HepG2 (cell line): ENCODE measurements around the gene RIPOR1. TPM values are rescaled to one million over a fixed set of nuclear protein-coding genes. Genes with fewer than 3 reads are reported as not detected.

ENCODE experiments used
- CCAR2 ChIP-seq: fragments of 200-400 bp; formaldehyde crosslinking; optimal IDR thresholded peaks from 2 replicates; pipeline ENCODE3; 2018; ENCODE audit warnings: low read depth, mild to moderate bottlenecking, low read length, moderate library complexity
- FOXK2 ChIP-seq: fragments of 450-650 bp; IDR thresholded peaks from 2 replicates; pipeline ENCODE4 v1.6.1; 2016
- KAT8 ChIP-seq: IDR thresholded peaks from 2 replicates; pipeline ENCODE4 v1.6.1; 2016; ENCODE audit warnings: missing genetic modification reagents, missing compliant biosample characterization
- KDM1A ChIP-seq: IDR thresholded peaks from 2 replicates; pipeline ENCODE4 v1.6.1; 2016; ENCODE audit warnings: missing compliant biosample characterization
- NFIB ChIP-seq: sonication (generic); formaldehyde crosslinking; IDR thresholded peaks from 2 replicates; pipeline ENCODE4 v1.9.0; 2021; ENCODE audit warnings: missing genetic modification reagents, mild to moderate bottlenecking, borderline replicate concordance
- PITX1 ChIP-seq: sonication (generic); formaldehyde crosslinking; IDR thresholded peaks from 2 replicates; pipeline ENCODE4 v1.5.1; 2020; ENCODE audit warnings: mild to moderate bottlenecking, missing genetic modification reagents
- ZNF138 ChIP-seq: sonication (generic); formaldehyde crosslinking; IDR thresholded peaks from 2 replicates; pipeline ENCODE4 v1.5.0; 2020; ENCODE audit warnings: mild to moderate bottlenecking, low read depth, missing genetic modification reagents
- ZNF564 ChIP-seq: sonication (generic); formaldehyde crosslinking; IDR thresholded peaks from 2 replicates; pipeline ENCODE4 v1.8.1; 2023; ENCODE audit warnings: mild to moderate bottlenecking, missing genetic modification reagents
- polyA plus RNA-seq, 8 experiments: library from polyadenylated mRNA; depleted of rRNA in 3 of 8; stranded (reverse) in 7 of 8; unstranded in 1 of 8; fragments of >200 nt; fragmentation: Illumina TruSeq in 4 of 8; extraction: Trizol in 4 of 8; gene quantifications; 2 replicates each; pipeline versions ENCODE4 v1.2.1 to v1.2.3, GENCODE V29; 2011 to 2016; ENCODE audit warnings: low read depth in 4 of 8, missing spikeins in 1 of 8, mixed read lengths in 1 of 8; ENCODE audit not compliant: insufficient read depth in 1 of 8
- total RNA-seq, 5 experiments: library from RNA; depleted of rRNA; stranded (reverse); fragments of >200 nt; fragmentation: Illumina TruSeq; extraction: Trizol; gene quantifications; 2 replicates each; pipeline ENCODE4 v1.2.3, GENCODE V29; 2016; ENCODE audit warnings: low read depth in 1 of 5
- TF ChIP-seq, protein P1 (sequence below): sonication (generic); formaldehyde crosslinking; IDR thresholded peaks from 2 replicates; pipeline ENCODE4 v1.8.1; 2023; ENCODE audit warnings: mild to moderate bottlenecking, inconsistent platforms, moderate library complexity, missing genetic modification reagents, borderline replicate concordance
- TF ChIP-seq, protein P2 (sequence below): sonication (generic); formaldehyde crosslinking; IDR thresholded peaks from 2 replicates; pipeline ENCODE4 v1.8.1; 2023; ENCODE audit warnings: missing genetic modification reagents, inconsistent platforms, borderline replicate concordance
- TF ChIP-seq, protein P3 (sequence below): sonication (generic); formaldehyde crosslinking; IDR thresholded peaks from 2 replicates; pipeline ENCODE4 v1.4.0; 2020; ENCODE audit warnings: missing genetic modification reagents
- TF ChIP-seq, protein P4 (sequence below): sonication (generic); formaldehyde crosslinking; IDR thresholded peaks from 2 replicates; pipeline ENCODE4 v1.4.0; 2020; ENCODE audit warnings: missing genetic modification reagents, borderline replicate concordance

The RIPOR1 gene
- total and polyA plus RNA-seq, 2 of the 13 experiments (the other 11 are each of a cell fraction or from before 2014, with no cell fraction given): 4.6 to 8.1 TPM

DNA sequence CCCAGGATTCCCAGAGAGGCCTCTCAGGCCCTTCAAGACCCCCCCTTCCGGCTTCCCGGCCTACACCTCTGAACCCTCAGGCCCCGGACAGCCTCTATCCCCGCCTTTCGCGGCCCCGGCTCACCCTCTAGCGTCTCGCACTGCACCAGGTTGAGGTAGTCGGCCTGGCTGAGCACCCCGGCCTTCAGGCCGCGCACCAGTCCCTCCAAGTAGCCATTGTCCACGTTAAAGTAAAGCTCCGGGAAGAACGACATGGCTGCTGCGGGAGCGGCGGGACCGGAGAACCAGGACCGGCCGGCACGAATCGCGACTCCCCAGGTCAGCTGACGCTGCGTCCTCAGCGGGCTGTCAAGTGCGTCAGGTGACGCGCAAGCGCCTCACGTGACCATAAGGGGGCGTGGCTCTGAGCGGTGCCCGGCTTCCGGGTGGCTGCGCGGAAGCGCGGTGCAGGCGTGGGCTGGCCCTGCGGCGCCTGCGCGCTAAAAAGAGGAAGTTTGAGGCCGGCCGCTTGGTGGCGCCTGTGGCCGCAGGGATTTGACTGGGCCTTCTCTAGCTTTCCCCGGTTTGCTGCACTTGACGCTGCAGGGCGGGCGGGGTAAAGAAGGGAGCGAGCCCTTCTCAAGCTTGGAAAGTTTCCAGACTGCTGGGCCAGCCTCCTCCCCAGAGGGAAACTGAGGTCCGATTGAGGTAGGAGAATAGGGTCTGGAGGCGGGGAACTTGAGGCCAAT is 47.6 kb upstream of the RIPOR1 start, which contains the start of gene ATP6V0D1 (continued):
- TF ChIP-seq CCAR2: peak; percentile 88
- TF ChIP-seq, protein P1, sequence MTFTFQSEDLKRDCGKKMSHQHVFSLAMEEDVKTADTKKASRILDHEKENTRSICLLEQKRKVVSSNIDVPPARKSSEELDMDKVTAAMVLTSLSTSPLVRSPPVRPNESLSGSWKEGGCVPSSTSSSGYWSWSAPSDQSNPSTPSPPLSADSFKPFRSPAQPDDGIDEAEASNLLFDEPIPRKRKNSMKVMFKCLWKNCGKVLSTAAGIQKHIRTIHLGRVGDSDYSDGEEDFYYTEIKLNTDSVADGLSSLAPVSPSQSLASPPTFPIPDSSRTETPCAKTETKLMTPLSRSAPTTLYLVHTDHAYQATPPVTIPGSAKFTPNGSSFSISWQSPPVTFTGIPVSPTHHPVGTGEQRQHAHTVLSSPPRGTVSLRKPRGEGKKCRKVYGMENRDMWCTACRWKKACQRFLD (CRISPR knock-in tag): peak; percentile 68; the same call in 1 of the 2 replicates
- TF ChIP-seq ZNF564 (CRISPR knock-in tag): peak; percentile 77; the same call in 1 of the 2 replicates
- TF ChIP-seq NFIB (CRISPR knock-in tag): no peak
- TF ChIP-seq FOXK2: peak; percentile 57; the same call in 1 of the 2 replicates
- TF ChIP-seq, protein P2, sequence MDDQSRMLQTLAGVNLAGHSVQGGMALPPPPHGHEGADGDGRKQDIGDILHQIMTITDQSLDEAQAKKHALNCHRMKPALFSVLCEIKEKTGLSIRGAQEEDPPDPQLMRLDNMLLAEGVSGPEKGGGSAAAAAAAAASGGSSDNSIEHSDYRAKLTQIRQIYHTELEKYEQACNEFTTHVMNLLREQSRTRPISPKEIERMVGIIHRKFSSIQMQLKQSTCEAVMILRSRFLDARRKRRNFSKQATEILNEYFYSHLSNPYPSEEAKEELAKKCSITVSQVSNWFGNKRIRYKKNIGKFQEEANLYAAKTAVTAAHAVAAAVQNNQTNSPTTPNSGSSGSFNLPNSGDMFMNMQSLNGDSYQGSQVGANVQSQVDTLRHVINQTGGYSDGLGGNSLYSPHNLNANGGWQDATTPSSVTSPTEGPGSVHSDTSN (CRISPR knock-in tag): no peak
- TF ChIP-seq ZNF138 (CRISPR knock-in tag): peak; percentile 91; the same call in 1 of the 2 replicates
- TF ChIP-seq, protein P3, sequence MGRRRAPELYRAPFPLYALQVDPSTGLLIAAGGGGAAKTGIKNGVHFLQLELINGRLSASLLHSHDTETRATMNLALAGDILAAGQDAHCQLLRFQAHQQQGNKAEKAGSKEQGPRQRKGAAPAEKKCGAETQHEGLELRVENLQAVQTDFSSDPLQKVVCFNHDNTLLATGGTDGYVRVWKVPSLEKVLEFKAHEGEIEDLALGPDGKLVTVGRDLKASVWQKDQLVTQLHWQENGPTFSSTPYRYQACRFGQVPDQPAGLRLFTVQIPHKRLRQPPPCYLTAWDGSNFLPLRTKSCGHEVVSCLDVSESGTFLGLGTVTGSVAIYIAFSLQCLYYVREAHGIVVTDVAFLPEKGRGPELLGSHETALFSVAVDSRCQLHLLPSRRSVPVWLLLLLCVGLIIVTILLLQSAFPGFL (CRISPR knock-in tag): no peak
- TF ChIP-seq KAT8 (CRISPR knock-in tag): peak; percentile 100
- TF ChIP-seq, protein P4, sequence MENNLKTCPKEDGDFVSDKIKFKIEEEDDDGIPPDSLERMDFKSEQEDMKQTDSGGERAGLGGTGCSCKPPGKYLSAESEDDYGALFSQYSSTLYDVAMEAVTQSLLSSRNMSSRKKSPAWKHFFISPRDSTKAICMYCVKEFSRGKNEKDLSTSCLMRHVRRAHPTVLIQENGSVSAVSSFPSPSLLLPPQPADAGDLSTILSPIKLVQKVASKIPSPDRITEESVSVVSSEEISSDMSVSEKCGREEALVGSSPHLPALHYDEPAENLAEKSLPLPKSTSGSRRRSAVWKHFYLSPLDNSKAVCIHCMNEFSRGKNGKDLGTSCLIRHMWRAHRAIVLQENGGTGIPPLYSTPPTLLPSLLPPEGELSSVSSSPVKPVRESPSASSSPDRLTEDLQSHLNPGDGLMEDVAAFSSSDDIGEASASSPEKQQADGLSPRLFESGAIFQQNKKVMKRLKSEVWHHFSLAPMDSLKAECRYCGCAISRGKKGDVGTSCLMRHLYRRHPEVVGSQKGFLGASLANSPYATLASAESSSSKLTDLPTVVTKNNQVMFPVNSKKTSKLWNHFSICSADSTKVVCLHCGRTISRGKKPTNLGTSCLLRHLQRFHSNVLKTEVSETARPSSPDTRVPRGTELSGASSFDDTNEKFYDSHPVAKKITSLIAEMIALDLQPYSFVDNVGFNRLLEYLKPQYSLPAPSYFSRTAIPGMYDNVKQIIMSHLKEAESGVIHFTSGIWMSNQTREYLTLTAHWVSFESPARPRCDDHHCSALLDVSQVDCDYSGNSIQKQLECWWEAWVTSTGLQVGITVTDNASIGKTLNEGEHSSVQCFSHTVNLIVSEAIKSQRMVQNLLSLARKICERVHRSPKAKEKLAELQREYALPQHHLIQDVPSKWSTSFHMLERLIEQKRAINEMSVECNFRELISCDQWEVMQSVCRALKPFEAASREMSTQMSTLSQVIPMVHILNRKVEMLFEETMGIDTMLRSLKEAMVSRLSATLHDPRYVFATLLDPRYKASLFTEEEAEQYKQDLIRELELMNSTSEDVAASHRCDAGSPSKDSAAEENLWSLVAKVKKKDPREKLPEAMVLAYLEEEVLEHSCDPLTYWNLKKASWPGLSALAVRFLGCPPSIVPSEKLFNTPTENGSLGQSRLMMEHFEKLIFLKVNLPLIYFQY: peak; percentile 66
- TF ChIP-seq KDM1A (CRISPR knock-in tag): no peak
- TF ChIP-seq PITX1 (CRISPR knock-in tag): peak; percentile 14; the same call in 1 of the 2 replicates
- TF ChIP-seq, all 625 proteins: peak for 368
